Mammary epithelial cell (primary cell): ENCODE measurements around the gene SCARB2.

Experiments
- EZH2 ChIP-seq: IDR thresholded peaks from 2 replicates; pipeline ENCODE4 v1.6.1; 2012; ENCODE audit warnings: low read length, inconsistent platforms, borderline replicate concordance
- TF ChIP-seq, protein P1 (sequence below), 2 donors: IDR thresholded peaks in 1 of 2; conservative IDR thresholded peaks in 1 of 2; 2 replicates each; pipeline ENCODE4 v1.5.1; 2011 to 2012; ENCODE audit warnings: inconsistent platforms in 2 of 2, low read length in 2 of 2, mild to moderate bottlenecking in 2 of 2, control low read depth in 1 of 2, low read depth in 1 of 2; ENCODE audit not compliant: insufficient read depth in 1 of 2; ENCODE audit errors: extremely low read depth in 1 of 2

DNA sequence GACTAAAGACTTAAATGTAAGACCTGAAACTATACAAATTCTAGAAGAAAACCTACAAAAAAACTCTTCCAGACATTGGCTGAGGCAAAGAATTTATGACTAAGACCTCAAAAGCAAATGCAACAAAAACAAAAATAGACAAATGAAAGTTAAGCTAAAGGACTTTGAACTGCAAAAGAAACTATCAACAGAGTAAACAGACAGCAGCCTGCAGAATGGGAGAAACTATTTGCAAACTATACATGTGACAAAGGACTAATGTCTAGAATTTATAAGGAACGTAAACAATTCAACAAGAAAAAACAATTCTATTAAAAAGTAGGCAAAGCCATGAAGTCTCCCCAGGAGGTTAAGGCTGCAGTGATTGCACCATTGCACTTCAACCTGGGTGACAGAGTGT is 46.9 kb upstream of the SCARB2 start:
- TF ChIP-seq, protein P1, sequence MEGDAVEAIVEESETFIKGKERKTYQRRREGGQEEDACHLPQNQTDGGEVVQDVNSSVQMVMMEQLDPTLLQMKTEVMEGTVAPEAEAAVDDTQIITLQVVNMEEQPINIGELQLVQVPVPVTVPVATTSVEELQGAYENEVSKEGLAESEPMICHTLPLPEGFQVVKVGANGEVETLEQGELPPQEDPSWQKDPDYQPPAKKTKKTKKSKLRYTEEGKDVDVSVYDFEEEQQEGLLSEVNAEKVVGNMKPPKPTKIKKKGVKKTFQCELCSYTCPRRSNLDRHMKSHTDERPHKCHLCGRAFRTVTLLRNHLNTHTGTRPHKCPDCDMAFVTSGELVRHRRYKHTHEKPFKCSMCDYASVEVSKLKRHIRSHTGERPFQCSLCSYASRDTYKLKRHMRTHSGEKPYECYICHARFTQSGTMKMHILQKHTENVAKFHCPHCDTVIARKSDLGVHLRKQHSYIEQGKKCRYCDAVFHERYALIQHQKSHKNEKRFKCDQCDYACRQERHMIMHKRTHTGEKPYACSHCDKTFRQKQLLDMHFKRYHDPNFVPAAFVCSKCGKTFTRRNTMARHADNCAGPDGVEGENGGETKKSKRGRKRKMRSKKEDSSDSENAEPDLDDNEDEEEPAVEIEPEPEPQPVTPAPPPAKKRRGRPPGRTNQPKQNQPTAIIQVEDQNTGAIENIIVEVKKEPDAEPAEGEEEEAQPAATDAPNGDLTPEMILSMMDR (conservative IDR thresholded peaks at IDR 0.05 in 1 of 2, IDR thresholded peaks at IDR 0.05 in 1 of 2; ENCODE audit: extremely low read depth in 1 of 2, insufficient read depth in 1 of 2, low read depth in 1 of 2, low read length in 2 of 2): no peak
- no peak for TF ChIP-seq EZH2
